ENCODE data around the gene AKAP1.

AKAP1 gene

GRCh38 chr17:57051886-57052361 lies 33.1 kb upstream of the AKAP1 start:
- Histone ChIP-seq H3K4me3 (ENCODE audit: low read length) (no peak overlapping the region), H3K27ac (ENCODE audit: low read depth, low read length) (no peak overlapping the region), H3K9ac (ENCODE audit: low read length) (no peak overlapping the region), H3K27me3 (ENCODE audit: control insufficient read depth, insufficient read depth, low read length) (no peaks in the 10 kb centered on the region), H3K36me3 (ENCODE audit: control insufficient read depth, insufficient read depth, low read length) (no peaks in the 10 kb centered on the region), H3K4me1 (ENCODE audit: control insufficient read depth, insufficient read depth, low read length) (peaks cover 6% of the 10 kb centered on the region)

- H3K27me3 ChIP-seq (ENCODE audit: control insufficient read depth, insufficient read depth, low read length): no peaks in the 10 kb centered on the region
- H3K4me1 ChIP-seq (ENCODE audit: control insufficient read depth, insufficient read depth, low read length): no peaks in the 10 kb centered on the region
- H3K27ac ChIP-seq (ENCODE audit: low read depth, low read length): no peak overlapping the region
- no peak overlapping the region for H3K9ac ChIP-seq (ENCODE audit: low read length)
- no peak overlapping the region for H3K4me3 ChIP-seq (ENCODE audit: low read length)
- H3K36me3 ChIP-seq (ENCODE audit: control insufficient read depth, insufficient read depth, low read length): no peaks in the 10 kb centered on the region
These were observed 22.2 kb upstream of the AKAP1 start for GRCh38 chr17:57062865-57063264.

- no peak overlapping the region for H3K9ac ChIP-seq (ENCODE audit: low read length)
- no peak overlapping the region for H3K27ac ChIP-seq (ENCODE audit: low read depth, low read length)
- H3K4me3 ChIP-seq (ENCODE audit: low read length): no peak overlapping the region
- H3K4me1 ChIP-seq (ENCODE audit: control insufficient read depth, insufficient read depth, low read length): peaks cover 3% of the 10 kb centered on the region
- no peaks in the 10 kb centered on the region for H3K36me3 ChIP-seq (ENCODE audit: control insufficient read depth, insufficient read depth, low read length)
- H3K27me3 ChIP-seq (ENCODE audit: control insufficient read depth, insufficient read depth, low read length): no peaks in the 10 kb centered on the region
These were observed 17.9 kb upstream of the AKAP1 start for GRCh38 chr17:57067162-57067561.

- no peak overlapping the region for H3K27ac ChIP-seq (ENCODE audit: low read depth, low read length)
- H3K4me1 ChIP-seq (ENCODE audit: control insufficient read depth, insufficient read depth, low read length): peaks cover 7% of the 10 kb centered on the region
These were observed 17.3 kb upstream of the AKAP1 start for GRCh38 chr17:57067781-57068180.

GRCh38 chr17:57068222-57068658 lies 16.8 kb upstream of the AKAP1 start:
- no peak overlapping the region for H3K9ac ChIP-seq (ENCODE audit: low read length)
- no peak overlapping the region for H3K4me3 ChIP-seq (ENCODE audit: low read length)
- H3K4me1 ChIP-seq (ENCODE audit: control insufficient read depth, insufficient read depth, low read length): peaks cover 8% of the 10 kb centered on the region
- H3K36me3 ChIP-seq (ENCODE audit: control insufficient read depth, insufficient read depth, low read length): no peaks in the 10 kb centered on the region
- no peaks in the 10 kb centered on the region for H3K27me3 ChIP-seq (ENCODE audit: control insufficient read depth, insufficient read depth, low read length)
- H3K27ac ChIP-seq (ENCODE audit: low read depth, low read length): no peak overlapping the region

More at GRCh38 chr17:57067781-57068180, 17.3 kb upstream of the AKAP1 start:
- Histone ChIP-seq H3K4me3 (ENCODE audit: low read length) (no peak overlapping the region), H3K36me3 (ENCODE audit: control insufficient read depth, insufficient read depth, low read length) (no peaks in the 10 kb centered on the region), H3K9ac (ENCODE audit: low read length) (no peak overlapping the region), H3K27me3 (ENCODE audit: control insufficient read depth, insufficient read depth, low read length) (no peaks in the 10 kb centered on the region)

GRCh38 chr17:57068707-57069106 lies 16.3 kb upstream of the AKAP1 start:
- H3K4me1 ChIP-seq (ENCODE audit: control insufficient read depth, insufficient read depth, low read length): peaks cover 10% of the 10 kb centered on the region
- no peak overlapping the region for H3K4me3 ChIP-seq (ENCODE audit: low read length)
- H3K27me3 ChIP-seq (ENCODE audit: control insufficient read depth, insufficient read depth, low read length): no peaks in the 10 kb centered on the region
- H3K27ac ChIP-seq (ENCODE audit: low read depth, low read length): no peak overlapping the region
- no peaks in the 10 kb centered on the region for H3K36me3 ChIP-seq (ENCODE audit: control insufficient read depth, insufficient read depth, low read length)
- H3K9ac ChIP-seq (ENCODE audit: low read length): no peak overlapping the region

GRCh38 chr17:57071991-57072944 lies 12.8 kb upstream of the AKAP1 start:
- Histone ChIP-seq H3K4me3 (ENCODE audit: low read length) (no peak overlapping the region), H3K4me1 (ENCODE audit: control insufficient read depth, insufficient read depth, low read length) (peaks cover 10% of the 10 kb centered on the region), H3K27ac (ENCODE audit: low read depth, low read length) (peak overlapping the region; percentile 47), H3K27me3 (ENCODE audit: control insufficient read depth, insufficient read depth, low read length) (no peaks in the 10 kb centered on the region), H3K9ac (ENCODE audit: low read length) (no peak overlapping the region), H3K36me3 (ENCODE audit: control insufficient read depth, insufficient read depth, low read length) (no peaks in the 10 kb centered on the region)

GRCh38 chr17:57073626-57074025 lies 11.4 kb upstream of the AKAP1 start:
- Histone ChIP-seq H3K4me1 (ENCODE audit: control insufficient read depth, insufficient read depth, low read length) (peaks cover 10% of the 10 kb centered on the region), H3K27me3 (ENCODE audit: control insufficient read depth, insufficient read depth, low read length) (no peaks in the 10 kb centered on the region), H3K27ac (ENCODE audit: low read depth, low read length) (no peak overlapping the region), H3K9ac (ENCODE audit: low read length) (no peak overlapping the region), H3K36me3 (ENCODE audit: control insufficient read depth, insufficient read depth, low read length) (no peaks in the 10 kb centered on the region), H3K4me3 (ENCODE audit: low read length) (no peak overlapping the region)

GRCh38 chr17:57075193-57075592 lies 9.9 kb upstream of the AKAP1 start:
- Histone ChIP-seq H3K27ac (ENCODE audit: low read depth, low read length) (no peak overlapping the region), H3K4me3 (ENCODE audit: low read length) (no peak overlapping the region), H3K9ac (ENCODE audit: low read length) (no peak overlapping the region), H3K36me3 (ENCODE audit: control insufficient read depth, insufficient read depth, low read length) (no peaks in the 10 kb centered on the region), H3K27me3 (ENCODE audit: control insufficient read depth, insufficient read depth, low read length) (no peaks in the 10 kb centered on the region), H3K4me1 (ENCODE audit: control insufficient read depth, insufficient read depth, low read length) (peaks cover 10% of the 10 kb centered on the region)

GRCh38 chr17:57075785-57076184 lies 9.3 kb upstream of the AKAP1 start:
- Histone ChIP-seq H3K27ac (ENCODE audit: low read depth, low read length) (no peak overlapping the region), H3K27me3 (ENCODE audit: control insufficient read depth, insufficient read depth, low read length) (no peaks in the 10 kb centered on the region), H3K4me3 (ENCODE audit: low read length) (no peak overlapping the region), H3K4me1 (ENCODE audit: control insufficient read depth, insufficient read depth, low read length) (peaks cover 10% of the 10 kb centered on the region), H3K9ac (ENCODE audit: low read length) (no peak overlapping the region), H3K36me3 (ENCODE audit: control insufficient read depth, insufficient read depth, low read length) (no peaks in the 10 kb centered on the region)

- H3K27ac ChIP-seq (ENCODE audit: low read depth, low read length): no peak overlapping the region
- H3K4me3 ChIP-seq (ENCODE audit: low read length): no peak overlapping the region
- peaks cover 9% of the 10 kb centered on the region for H3K4me1 ChIP-seq (ENCODE audit: control insufficient read depth, insufficient read depth, low read length)
- H3K9ac ChIP-seq (ENCODE audit: low read length): no peak overlapping the region
- H3K36me3 ChIP-seq (ENCODE audit: control insufficient read depth, insufficient read depth, low read length): no peaks in the 10 kb centered on the region
- H3K27me3 ChIP-seq (ENCODE audit: control insufficient read depth, insufficient read depth, low read length): no peaks in the 10 kb centered on the region
These were observed 8.0 kb upstream of the AKAP1 start for GRCh38 chr17:57077000-57077399.

GRCh38 chr17:57078274-57078673 lies 6.8 kb upstream of the AKAP1 start:
- H3K4me1 ChIP-seq (ENCODE audit: control insufficient read depth, insufficient read depth, low read length): peaks cover 2% of the 10 kb centered on the region
- no peaks in the 10 kb centered on the region for H3K36me3 ChIP-seq (ENCODE audit: control insufficient read depth, insufficient read depth, low read length)
- H3K27me3 ChIP-seq (ENCODE audit: control insufficient read depth, insufficient read depth, low read length): no peaks in the 10 kb centered on the region
- no peak overlapping the region for H3K27ac ChIP-seq (ENCODE audit: low read depth, low read length)
- no peak overlapping the region for H3K9ac ChIP-seq (ENCODE audit: low read length)
- H3K4me3 ChIP-seq (ENCODE audit: low read length): no peak overlapping the region

- no peaks in the 10 kb centered on the region for H3K27me3 ChIP-seq (ENCODE audit: control insufficient read depth, insufficient read depth, low read length)
- no peak overlapping the region for H3K27ac ChIP-seq (ENCODE audit: low read depth, low read length)
- H3K36me3 ChIP-seq (ENCODE audit: control insufficient read depth, insufficient read depth, low read length): no peaks in the 10 kb centered on the region
- H3K4me3 ChIP-seq (ENCODE audit: low read length): no peak overlapping the region
- H3K4me1 ChIP-seq (ENCODE audit: control insufficient read depth, insufficient read depth, low read length): peaks cover 2% of the 10 kb centered on the region
- H3K9ac ChIP-seq (ENCODE audit: low read length): no peak overlapping the region
These were observed 4.3 kb upstream of the AKAP1 start for GRCh38 chr17:57080718-57081117.

Data from rectal smooth muscle tissue (tissue), 1 donor.